AG09319 (cell line): Measurements from ENCODE around the gene DNMT1.
"Not testable (repeated sequence)": the region's sequence is repeated elsewhere in the genome, so short reads cannot be mapped to it uniquely, and the experiment has no call there.

ENCODE experiments used
- DNase-seq: peaks from one replicate; pipeline ENCODE4 v3.0.0-alpha.2; 2010; ENCODE audit warnings: low read depth; ENCODE audit errors: extremely low read depth
- TF ChIP-seq, protein P1 (sequence below): IDR thresholded peaks from 2 replicates; pipeline ENCODE4 v1.5.1; 2011; ENCODE audit warnings: low read depth, mild to moderate bottlenecking, inconsistent platforms, low read length, moderate library complexity

Gene DNMT1

DNA sequence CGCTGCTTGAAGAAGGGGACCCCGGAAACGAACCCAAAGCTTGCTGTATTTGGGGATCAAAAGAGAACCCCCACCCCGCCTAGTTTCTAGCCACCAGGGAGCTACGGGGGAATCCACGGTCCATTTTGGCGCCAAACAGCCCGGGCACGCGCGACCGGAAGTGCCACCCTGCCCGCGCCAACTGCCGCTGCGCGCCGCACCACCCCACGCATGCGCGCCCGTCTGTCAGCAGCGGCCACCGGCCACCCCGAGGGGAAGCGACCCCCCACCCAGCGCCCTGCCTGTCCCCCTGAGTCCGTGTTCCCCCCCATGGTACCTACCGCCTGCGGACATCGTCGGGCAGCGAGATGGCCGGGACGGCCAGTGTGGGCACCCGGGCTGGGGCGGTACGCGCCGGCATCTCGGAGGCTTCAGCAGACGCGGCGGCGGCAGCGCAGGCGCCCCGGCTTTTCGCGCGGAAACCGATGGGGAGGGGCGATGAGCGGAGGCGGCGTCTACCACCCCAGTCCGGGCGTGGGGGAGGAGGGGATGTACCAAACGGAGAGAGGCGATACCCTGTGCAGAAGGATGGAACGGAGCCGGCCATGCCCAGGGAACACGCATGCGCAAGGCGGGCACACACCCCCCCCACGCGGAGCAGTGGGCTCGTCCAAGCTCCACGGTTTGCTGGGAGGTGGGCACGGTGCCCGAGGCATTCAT, at the start of gene DNMT1:
Gene DNMT1 (minus strand): TSS at position 454 of the 699 bp plus-strand sequence. CDS start 54 bp downstream, at position 400.
- peak; percentile 91 for DNase-seq
- TF ChIP-seq, protein P1, sequence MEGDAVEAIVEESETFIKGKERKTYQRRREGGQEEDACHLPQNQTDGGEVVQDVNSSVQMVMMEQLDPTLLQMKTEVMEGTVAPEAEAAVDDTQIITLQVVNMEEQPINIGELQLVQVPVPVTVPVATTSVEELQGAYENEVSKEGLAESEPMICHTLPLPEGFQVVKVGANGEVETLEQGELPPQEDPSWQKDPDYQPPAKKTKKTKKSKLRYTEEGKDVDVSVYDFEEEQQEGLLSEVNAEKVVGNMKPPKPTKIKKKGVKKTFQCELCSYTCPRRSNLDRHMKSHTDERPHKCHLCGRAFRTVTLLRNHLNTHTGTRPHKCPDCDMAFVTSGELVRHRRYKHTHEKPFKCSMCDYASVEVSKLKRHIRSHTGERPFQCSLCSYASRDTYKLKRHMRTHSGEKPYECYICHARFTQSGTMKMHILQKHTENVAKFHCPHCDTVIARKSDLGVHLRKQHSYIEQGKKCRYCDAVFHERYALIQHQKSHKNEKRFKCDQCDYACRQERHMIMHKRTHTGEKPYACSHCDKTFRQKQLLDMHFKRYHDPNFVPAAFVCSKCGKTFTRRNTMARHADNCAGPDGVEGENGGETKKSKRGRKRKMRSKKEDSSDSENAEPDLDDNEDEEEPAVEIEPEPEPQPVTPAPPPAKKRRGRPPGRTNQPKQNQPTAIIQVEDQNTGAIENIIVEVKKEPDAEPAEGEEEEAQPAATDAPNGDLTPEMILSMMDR: no peak

DNA sequence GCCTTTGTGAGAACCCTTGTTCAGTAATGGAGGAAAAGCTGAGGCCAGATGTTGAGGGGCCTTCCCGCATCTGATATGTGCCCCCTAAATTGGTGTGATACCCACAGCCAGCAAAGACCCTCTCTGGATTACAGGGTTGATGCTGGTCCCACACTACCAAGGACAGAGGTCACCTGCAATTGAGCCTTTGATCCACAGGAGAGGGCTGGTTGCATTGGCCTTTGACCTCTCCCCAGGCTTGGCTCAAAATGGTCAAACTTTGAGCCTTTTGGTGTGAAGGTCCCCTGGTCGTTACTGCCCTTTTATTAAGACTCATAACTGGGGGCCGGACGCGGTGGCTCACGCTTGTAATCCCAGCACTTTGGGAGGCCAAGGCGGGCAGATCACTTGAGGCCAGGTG, 48.9 kb upstream of the DNMT1 start:
- TF ChIP-seq, protein P1: no peak
- DNase-seq: no peak

DNA sequence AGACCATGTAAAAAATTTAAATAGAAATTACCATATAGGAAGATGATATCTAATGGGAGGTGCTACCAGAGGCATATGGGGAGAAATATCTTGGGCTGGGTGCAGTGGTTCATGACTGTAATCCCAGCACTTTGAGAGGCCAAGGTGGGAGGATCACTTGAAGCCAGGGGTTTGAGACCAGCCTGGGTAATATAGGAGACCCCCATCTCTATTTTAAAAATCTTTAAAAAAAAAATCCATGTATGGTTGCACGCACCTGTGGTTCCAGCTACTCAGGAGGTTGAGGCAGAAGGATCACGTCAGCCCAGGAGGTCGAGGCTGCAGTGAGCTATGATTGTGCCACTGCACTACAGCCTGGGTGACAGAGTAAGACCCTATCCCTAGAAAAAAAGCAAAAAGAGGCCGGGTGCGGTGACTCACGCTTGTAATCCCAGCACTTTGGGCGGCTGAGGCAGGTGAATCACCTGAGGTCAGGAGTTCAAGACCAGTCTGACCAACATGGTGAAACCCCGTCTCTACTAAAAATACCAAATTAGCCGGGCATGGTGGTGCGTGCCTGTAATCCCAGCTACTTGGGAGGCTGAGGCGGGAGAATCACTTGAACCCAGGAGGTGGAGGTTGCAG, 47.2 kb upstream of the DNMT1 start:
- not testable (repeated sequence) for DNase-seq

- TF ChIP-seq, protein P1: no peak
- no peak for DNase-seq
These were observed 43.5 kb upstream of the DNMT1 start for GRCh38 chr19:10238172-10238783.

- TF ChIP-seq, protein P1: no peak
- DNase-seq: no peak
These were observed 42.9 kb upstream of the DNMT1 start for GRCh38 chr19:10237702-10238101.

DNA sequence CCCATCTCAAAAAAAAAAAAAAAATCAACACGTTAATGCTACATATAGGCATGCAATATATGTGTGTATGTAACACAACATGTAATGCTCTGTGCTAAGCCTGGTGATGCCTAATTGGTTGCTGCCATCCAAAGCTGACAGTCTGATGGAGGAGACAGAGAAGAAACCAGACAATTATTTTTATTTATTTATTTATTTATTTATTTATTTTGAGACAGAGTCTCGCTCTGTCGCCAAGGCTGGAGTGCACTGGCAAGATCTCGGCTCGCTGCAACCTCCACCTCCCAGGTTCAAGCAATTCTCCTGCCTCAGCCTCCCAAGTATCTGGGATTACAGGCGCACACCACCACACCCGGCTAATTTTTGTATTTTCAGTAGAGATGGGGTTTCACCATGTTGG, 40.7 kb upstream of the DNMT1 start:
- DNase-seq: not testable (repeated sequence)

- TF ChIP-seq, protein P1: no peak
- no peak for DNase-seq
These were observed 40.2 kb upstream of the DNMT1 start for GRCh38 chr19:10235003-10235402.

DNA sequence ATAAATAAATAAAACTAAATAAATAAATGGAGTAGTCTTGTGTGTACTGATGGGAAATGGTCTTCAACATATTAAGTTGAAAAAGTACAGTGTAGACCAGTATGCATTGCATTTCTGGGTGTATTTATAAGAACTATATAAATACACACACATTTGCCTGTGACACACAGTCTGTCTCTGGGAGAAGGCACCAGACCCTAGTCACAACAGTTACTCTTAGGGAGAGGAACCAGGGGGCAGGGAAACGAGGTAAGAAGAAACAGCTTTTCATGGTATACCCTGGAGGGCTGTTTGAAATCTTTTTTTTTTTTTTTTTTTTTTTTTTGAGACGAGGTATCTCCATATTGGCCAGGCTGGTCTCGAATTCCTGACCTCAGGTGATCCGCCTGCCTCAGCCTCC, 39.2 kb upstream of the DNMT1 start:
- TF ChIP-seq, protein P1: no peak
- DNase-seq: no peak
